Endothelial cell of umbilical vein (primary cell): ENCODE data around the gene OCEL1. TPM values are rescaled to one million over a fixed set of nuclear protein-coding genes. Genes with fewer than 3 reads are reported as not detected.

ENCODE experiments used
- BruUV-seq: library from RNA; stranded (reverse); fragments of 400-500 nt; replicated peaks from 2 replicates; lab custom pipeline; 2021; lab: Mats Ljungman, UMichigan
- CTCF ChIA-PET: fragments of 300-600, 350-600 bp; sonication (Branson Sonifier 250); formaldehyde crosslinking; loops from one replicate; lab custom pipeline; 2021; ENCODE audit warnings: antibody characterized with exemption, inconsistent platforms; lab: Charles Lee
- POLR2A ChIA-PET: fragments of 300-600, 350-600 bp; sonication (Branson Sonifier 250); formaldehyde crosslinking; loops from one replicate; lab custom pipeline; 2021; ENCODE audit warnings: antibody characterized with exemption, inconsistent platforms; lab: Charles Lee
- DNase-seq: peaks from one replicate; pipeline ENCODE4 v3.0.0-alpha.2; 2011; ENCODE audit warnings: low read depth, low spot score
- FAIRE-seq: peaks from 2 replicates; lab custom pipeline; 2011; peaks lifted over from hg19 to GRCh38; lab: Jason Lieb, UNC
- H2AFZ ChIP-seq: 2 replicates; pipeline ENCODE4 v1.6.0; 2012; ENCODE audit warnings: low read depth, low read length, control low read depth, inconsistent platforms
- H3K27ac ChIP-seq: 2 replicates; pipeline ENCODE4 v1.5.1; 2011; ENCODE audit warnings: low read depth, mild to moderate bottlenecking, control low read depth, low read length, moderate library complexity; ENCODE audit not compliant: insufficient read depth
- H3K27me3 ChIP-seq, 2 experiments: 2 replicates each; pipeline versions ENCODE4 v1.6.0 to v1.6.1; 2011; ENCODE audit warnings: low read length in 2 of 2, mixed read lengths in 1 of 2; ENCODE audit not compliant: control insufficient read depth in 2 of 2, insufficient read depth in 2 of 2
- H3K36me3 ChIP-seq, 2 experiments: 2 replicates in 1 of 2; 3 replicates in 1 of 2; pipeline ENCODE4 v1.5.1; 2011; ENCODE audit warnings: low read length in 2 of 2, mild to moderate bottlenecking in 1 of 2, moderate library complexity in 1 of 2; ENCODE audit not compliant: control insufficient read depth in 2 of 2, insufficient read depth in 2 of 2; ENCODE audit errors: extremely low read depth in 1 of 2
- H3K4me1 ChIP-seq: 3 replicates; pipeline ENCODE4 v1.5.1; 2011; ENCODE audit warnings: mild to moderate bottlenecking, low read length; ENCODE audit not compliant: control insufficient read depth, insufficient read depth; ENCODE audit errors: extremely low read depth
- H3K4me2 ChIP-seq: 2 replicates; pipeline ENCODE4 v1.6.1; 2011; ENCODE audit warnings: low read length, control low read depth, mixed read lengths; ENCODE audit not compliant: insufficient read depth
- H3K4me3 ChIP-seq, 3 experiments: fragments of 200-600 bp in 1 of 3; sonication (generic), shearing (Covaris generic) in 1 of 3; replicated peaks in 1 of 3; 2 replicates each; pipeline ENCODE4 v1.5.1; 2011 to 2016; ENCODE audit warnings: control low read depth in 3 of 3, low read length in 3 of 3, mild to moderate bottlenecking in 2 of 3, inconsistent platforms in 1 of 3, low read depth in 1 of 3, moderate library complexity in 1 of 3; ENCODE audit not compliant: insufficient read depth in 1 of 3
- H3K79me2 ChIP-seq: 2 replicates; pipeline ENCODE4 v1.6.0; 2012; ENCODE audit warnings: low read length, inconsistent platforms; ENCODE audit not compliant: control insufficient read depth, insufficient read depth
- H3K9ac ChIP-seq: replicated peaks from 2 replicates; pipeline ENCODE3; 2011; ENCODE audit warnings: low read length, control low read depth; ENCODE audit not compliant: insufficient read depth; ENCODE audit errors: extremely low read depth
- H3K9me1 ChIP-seq: replicated peaks from 3 replicates; pipeline ENCODE4 v1.6.0; 2011; ENCODE audit warnings: mild to moderate bottlenecking, low read length; ENCODE audit not compliant: control insufficient read depth, insufficient read depth; ENCODE audit errors: extremely low read depth
- H3K9me3 ChIP-seq: replicated peaks from 2 replicates; pipeline ENCODE4 v1.5.1; 2012; ENCODE audit warnings: low read length, inconsistent platforms; ENCODE audit not compliant: control insufficient read depth, insufficient read depth
- H4K20me1 ChIP-seq: replicated peaks from 2 replicates; pipeline ENCODE3; 2011; ENCODE audit warnings: mild to moderate bottlenecking, low read length; ENCODE audit not compliant: control insufficient read depth, insufficient read depth; ENCODE audit errors: extremely low read depth
- EZH2 ChIP-seq: IDR thresholded peaks from 2 replicates; pipeline ENCODE4 v1.6.1; 2012; ENCODE audit warnings: borderline replicate concordance, low read depth, mild to moderate bottlenecking, moderate library complexity, low read length, inconsistent platforms; ENCODE audit not compliant: severe bottlenecking
- FOS ChIP-seq: IDR thresholded peaks from 2 replicates; pipeline ENCODE4 v1.6.1; 2011; ENCODE audit warnings: mild to moderate bottlenecking, low read length, moderate library complexity, borderline replicate concordance; ENCODE audit not compliant: insufficient read depth
- GATA2 ChIP-seq: IDR thresholded peaks from 2 replicates; pipeline ENCODE4 v1.7.0; 2011; ENCODE audit warnings: low read depth, mild to moderate bottlenecking, moderate library complexity, mixed read lengths, low read length; ENCODE audit not compliant: insufficient read length, insufficient read depth
- JUN ChIP-seq: IDR thresholded peaks from 2 replicates; pipeline ENCODE4 v1.6.1; 2011; ENCODE audit warnings: borderline replicate concordance, low read depth; ENCODE audit not compliant: insufficient read length, insufficient read depth
- MYC ChIP-seq: IDR thresholded peaks from one replicate; pipeline ENCODE4 v1.6.1; 2011; ENCODE audit warnings: mild to moderate bottlenecking, low read depth, low read length
- POLR2AphosphoS5 ChIP-seq: IDR thresholded peaks from 2 replicates; pipeline ENCODE4 v1.6.1; 2012; ENCODE audit warnings: low read depth, mild to moderate bottlenecking, control low read depth, low read length, moderate library complexity; ENCODE audit not compliant: insufficient read depth
- dilution Hi-C: fragments of 300-500 bp; cut with MboI; formaldehyde crosslinking; loops from one replicate; pipeline ENCODE4 v1.15.0; 2019; ENCODE audit warnings: low sequenced_read_pairs; ENCODE audit not compliant: extremely low pct_ligation_motif_present
- intact Hi-C: fragments of 100-400 bp; cut with micrococcal nuclease; formaldehyde crosslinking; loops from one replicate; pipeline ENCODE4 v1.10.0; 2022
- polyA plus RNA-seq, 4 experiments: library from polyadenylated mRNA; depleted of rRNA in 3 of 4; stranded (reverse) in 3 of 4; unstranded in 1 of 4; fragments of >200 nt; gene quantifications; 2 replicates each; pipeline versions ENCODE4 v1.2.1 to v1.2.3, GENCODE V29; 2011 to 2012; ENCODE audit warnings: missing spikeins in 1 of 4
- total RNA-seq: library from RNA; stranded (reverse); gene quantifications from 2 replicates; pipeline ENCODE4 v1.2.3, GENCODE V29; 2021
- TF ChIP-seq, protein P1 (sequence below): IDR thresholded peaks from 2 replicates; pipeline ENCODE4 v1.6.1; 2011; ENCODE audit not compliant: insufficient read depth, insufficient read length
- TF ChIP-seq, protein P2 (sequence below), 2 donors: IDR thresholded peaks; 1 replicate in 1 of 2; 2 replicates in 1 of 2; pipeline ENCODE4 v1.5.1; 2011; ENCODE audit warnings: low read length in 2 of 2, mild to moderate bottlenecking in 2 of 2, moderate library complexity in 2 of 2, control low read depth in 1 of 2, inconsistent platforms in 1 of 2, low read depth in 1 of 2; ENCODE audit not compliant: insufficient read depth in 1 of 2; ENCODE audit errors: extremely low read depth in 1 of 2

Gene OCEL1
- total and polyA plus RNA-seq, 2 donors (not counting 3 experiments of a cell fraction or from before 2014, with no cell fraction given): 7.4 to 13.0 TPM

DNA sequence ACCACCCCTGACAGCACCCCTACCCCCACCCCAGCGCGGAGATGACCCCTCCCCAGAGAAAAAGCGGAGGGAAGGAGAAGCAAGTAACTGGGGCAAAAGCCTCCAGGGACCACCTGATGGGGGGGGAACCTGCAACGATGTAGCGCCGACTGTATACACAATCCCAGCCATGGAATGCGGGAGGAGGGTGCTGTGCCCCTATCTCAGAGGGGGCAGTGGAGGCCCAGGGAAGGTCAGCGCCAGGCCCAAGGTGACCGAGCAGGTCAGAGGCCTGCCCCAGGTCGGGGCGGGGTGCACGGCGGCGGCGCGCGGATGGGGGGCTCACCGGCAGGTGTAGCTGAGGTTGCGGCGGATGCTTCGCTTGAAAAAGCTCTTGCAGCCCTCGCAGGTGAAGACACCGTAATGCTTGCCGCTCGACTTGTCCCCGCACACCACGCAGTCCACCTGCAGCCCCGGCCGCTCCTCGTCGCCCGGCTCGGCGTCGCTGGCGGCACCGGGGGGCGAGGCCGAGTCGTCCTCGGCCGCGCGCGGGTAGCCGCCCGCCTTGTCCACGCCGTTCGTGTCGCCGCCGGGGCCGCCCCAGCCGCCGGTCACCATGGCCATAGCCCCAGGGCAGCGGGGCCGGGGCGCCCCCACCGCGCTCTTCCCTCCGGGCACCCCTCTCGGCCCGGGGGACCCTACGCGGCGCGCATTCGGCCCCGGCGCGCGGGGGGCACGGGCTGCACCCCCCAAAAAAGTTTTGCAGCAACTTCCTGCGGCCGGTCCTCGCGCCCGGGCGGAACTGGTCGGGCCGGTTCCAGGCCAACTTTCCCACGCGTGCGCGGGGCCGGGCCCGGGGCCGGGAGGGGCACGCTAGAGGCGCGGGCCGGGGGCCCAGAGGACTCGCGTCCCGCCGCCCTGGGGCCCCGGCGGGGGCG, 18.9 kb downstream of the OCEL1 start:
- Histone ChIP-seq H3K4me2 (peak overlapping the region; percentile 81), H3K4me1 (peaks cover 28% of the 10 kb centered on the region), H3K4me3 (peak overlapping the region; percentile 65 to 84 (median 74)), H4K20me1 (no peaks in the 10 kb centered on the region), H2AFZ (peak overlapping the region; percentile 25), H3K27me3 (no peaks in the 10 kb centered on the region), H3K9me3 (no peaks in the 10 kb centered on the region), H3K27ac (no peak overlapping the region), H3K9me1 (no peaks in the 10 kb centered on the region), H3K9ac (peak overlapping the region; percentile 24), H3K36me3 (peaks cover 0 to 2% of the 10 kb centered on the region in 2 experiments), H3K79me2 (peaks cover 27% of the 10 kb centered on the region)
- CTCF ChIA-PET: interaction anchor here (1.8 kb wide), 1 partner anchor 10 kb away, joined by 13 read pairs; no protein-coding TSS in a partner anchor
- FAIRE-seq (no peak), DNase-seq (no peak)
- POLR2A ChIA-PET: interaction anchor here (0.6 kb wide), 1 partner anchor 186 kb away, joined by 5 read pairs; no protein-coding TSS in a partner anchor
- intact Hi-C loops: no loop called here
- dilution Hi-C loops: no loop called here
- no TSS peak for BruUV-seq
- no peak for TF ChIP-seq POLR2AphosphoS5

DNA sequence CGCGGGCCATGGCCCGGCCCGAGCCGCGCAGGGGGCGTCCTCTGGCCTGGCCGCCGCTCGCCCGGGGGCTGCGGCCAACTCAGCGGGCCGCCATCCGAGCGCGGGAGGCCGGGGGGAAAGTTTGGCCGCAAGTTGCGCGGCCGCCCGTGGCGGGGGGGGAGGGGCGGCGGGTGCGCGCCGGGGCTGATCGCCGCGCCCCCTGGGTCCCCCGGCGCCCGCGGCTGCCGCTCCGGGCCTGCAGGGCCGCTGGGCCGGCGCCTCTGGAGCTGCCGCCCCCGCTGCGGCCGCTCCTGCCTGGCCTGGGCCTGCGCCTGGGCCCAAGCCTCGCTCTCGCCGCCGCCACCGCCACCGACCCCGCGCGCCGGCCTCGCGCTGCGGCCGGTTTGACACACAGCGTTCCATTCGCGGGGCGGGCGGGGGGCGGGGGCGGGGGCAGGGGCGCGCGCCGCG, 19.5 kb downstream of the OCEL1 start, which contains the start of gene NR2F6:
TSS of gene NR2F6 (minus strand) at position 385 of the 450 bp plus-strand sequence. CDS start 699 bp downstream, outside the sequence.
- no peak for DNase-seq
- CTCF ChIA-PET: no interaction called here
- no TSS peak for BruUV-seq
- Histone ChIP-seq H3K27me3 (no peaks in the 10 kb centered on the region), H4K20me1 (no peaks in the 10 kb centered on the region), H3K9ac (peak within 1 kb of the TSS; percentile 62), H2AFZ (peak within 1 kb of the TSS; percentile 91), H3K4me3 (peak within 1 kb of the TSS; percentile 65 to 84 (median 74)), H3K27ac (peak within 1 kb of the TSS; percentile 58), H3K4me2 (peak within 1 kb of the TSS; percentile 81), H3K9me3 (no peaks in the 10 kb centered on the region), H3K9me1 (no peaks in the 10 kb centered on the region), H3K4me1 (peaks cover 28% of the 10 kb centered on the region), H3K36me3 (peaks cover 0 to 8% of the 10 kb centered on the region in 2 experiments), H3K79me2 (peaks cover 27% of the 10 kb centered on the region)
- POLR2A ChIA-PET: no interaction called here
- TF ChIP-seq MYC (no peak), POLR2AphosphoS5 (peak; percentile 57), GATA2 (no peak), EZH2 (no peak), FOS (no peak), JUN (no peak)
- TF ChIP-seq, protein P1, sequence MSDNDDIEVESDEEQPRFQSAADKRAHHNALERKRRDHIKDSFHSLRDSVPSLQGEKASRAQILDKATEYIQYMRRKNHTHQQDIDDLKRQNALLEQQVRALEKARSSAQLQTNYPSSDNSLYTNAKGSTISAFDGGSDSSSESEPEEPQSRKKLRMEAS: no peak
- TF ChIP-seq, protein P2, sequence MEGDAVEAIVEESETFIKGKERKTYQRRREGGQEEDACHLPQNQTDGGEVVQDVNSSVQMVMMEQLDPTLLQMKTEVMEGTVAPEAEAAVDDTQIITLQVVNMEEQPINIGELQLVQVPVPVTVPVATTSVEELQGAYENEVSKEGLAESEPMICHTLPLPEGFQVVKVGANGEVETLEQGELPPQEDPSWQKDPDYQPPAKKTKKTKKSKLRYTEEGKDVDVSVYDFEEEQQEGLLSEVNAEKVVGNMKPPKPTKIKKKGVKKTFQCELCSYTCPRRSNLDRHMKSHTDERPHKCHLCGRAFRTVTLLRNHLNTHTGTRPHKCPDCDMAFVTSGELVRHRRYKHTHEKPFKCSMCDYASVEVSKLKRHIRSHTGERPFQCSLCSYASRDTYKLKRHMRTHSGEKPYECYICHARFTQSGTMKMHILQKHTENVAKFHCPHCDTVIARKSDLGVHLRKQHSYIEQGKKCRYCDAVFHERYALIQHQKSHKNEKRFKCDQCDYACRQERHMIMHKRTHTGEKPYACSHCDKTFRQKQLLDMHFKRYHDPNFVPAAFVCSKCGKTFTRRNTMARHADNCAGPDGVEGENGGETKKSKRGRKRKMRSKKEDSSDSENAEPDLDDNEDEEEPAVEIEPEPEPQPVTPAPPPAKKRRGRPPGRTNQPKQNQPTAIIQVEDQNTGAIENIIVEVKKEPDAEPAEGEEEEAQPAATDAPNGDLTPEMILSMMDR (IDR thresholded peaks at IDR 0.05; ENCODE audit: extremely low read depth in 1 of 2, insufficient read depth in 1 of 2, low read depth in 1 of 2, low read length in 2 of 2): no peak
- intact Hi-C loops (no loop called here), dilution Hi-C loops (no loop called here)
- FAIRE-seq: peak; percentile 42
